Measurements from ENCODE around the gene MS4A10. TPM values are rescaled to one million over a fixed set of nuclear protein-coding genes. Genes with fewer than 3 reads are reported as not detected.

The MS4A10 gene
- total and polyA plus RNA-seq, 2 donors (not counting 1 experiment from before 2014, with no cell fraction given), result not detected

GRCh38 chr11:60747359-60747873 is 37.7 kb upstream of the MS4A10 start:
- Histone ChIP-seq H3K27ac (ENCODE audit: low read length in 2 of 2) (no peak overlapping the region), H3K4me1 (ENCODE audit: control insufficient read depth in 2 of 2, insufficient read depth in 2 of 2, low read length in 2 of 2) (no peaks in the 10 kb centered on the region), H3K4me3 (ENCODE audit: control extremely low read depth in 1 of 5, extremely low read depth in 1 of 5, insufficient read depth in 1 of 5, low read depth in 2 of 5, low read length in 4 of 5) (no peak overlapping the region), H3K4me2 (replicated peaks; ENCODE audit: low read depth, low read length, poor library complexity, severe bottlenecking) (no peak overlapping the region), H3K9ac (ENCODE audit: low read length) (no peak overlapping the region), H3K79me2 (ENCODE audit: control insufficient read depth, insufficient read depth, low read length) (no peaks in the 10 kb centered on the region), H3K9me3 (ENCODE audit: control extremely low read depth in 1 of 3, control insufficient read depth in 2 of 3, insufficient read depth in 1 of 3, low read length in 2 of 3) (peaks cover 0 to 1% (median 0%) of the 10 kb centered on the region in 3 donors), H3K36me3 (replicated peaks in 1 of 2; ENCODE audit: control extremely low read depth in 1 of 2, control insufficient read depth in 1 of 2, extremely low read depth in 1 of 2, insufficient read depth in 2 of 2, low read length in 1 of 2) (no peaks in the 10 kb centered on the region), H4K20me1 (ENCODE audit: control insufficient read depth, insufficient read depth, low read length, poor library complexity, severe bottlenecking) (no peaks in the 10 kb centered on the region), H2AFZ (ENCODE audit: insufficient read depth, low read depth, low read length, poor library complexity, severe bottlenecking) (no peak overlapping the region), H3K27me3 (replicated peaks in 1 of 4; ENCODE audit: control extremely low read depth in 1 of 4, control insufficient read depth in 3 of 4, insufficient read depth in 4 of 4, low read length in 3 of 4) (peaks cover 0 to 6% (median 0%) of the 10 kb centered on the region in 4 experiments)
- POLR2A ChIA-PET, result no interaction called here
- ATAC-seq (ENCODE audit: low read depth) (no peak), DNase-seq (no peak)
- Mint-ChIP-seq H3K4me3 (no peak overlapping the region), H3K27ac (no peak overlapping the region), H3K9me3 (ENCODE audit: insufficient read depth) (no peaks in the 10 kb centered on the region), H3K27me3 (peaks cover 34% of the 10 kb centered on the region), H3K4me1 (no peaks in the 10 kb centered on the region)
- TF ChIP-seq EZH2 (IDR thresholded peaks at IDR 0.05; ENCODE audit: borderline replicate concordance, insufficient read depth, low read depth, low read length, poor library complexity, severe bottlenecking), result no peak
- no peak for TF ChIP-seq CTCF (IDR thresholded peaks at IDR 0.05)
- CTCF ChIA-PET, result interaction anchor here (0.7 to 1.1 kb wide), 2 partner anchors 16 to 400 kb away, joined by 3 read pairs; no protein-coding TSS in a partner anchor
- 96% methylated on average over 14 of the region's 14 CpGs for WGBS (ENCODE audit: insufficient coverage)
- intact Hi-C loops (cut with micrococcal nuclease), result no loop called here

- 95% methylated on average over 17 of the region's 17 CpGs for WGBS (ENCODE audit: insufficient coverage)
- H3K27ac ChIP-seq (ENCODE audit: low read length in 2 of 2), result no peak overlapping the region
- no peak overlapping the region for H3K9ac ChIP-seq (ENCODE audit: low read length)
- Mint-ChIP-seq H3K27me3 (peaks cover 43% of the 10 kb centered on the region), H3K4me1 (no peaks in the 10 kb centered on the region), H3K4me3 (no peak overlapping the region), H3K27ac (no peak overlapping the region), H3K9me3 (ENCODE audit: insufficient read depth) (no peaks in the 10 kb centered on the region)
- ATAC-seq (ENCODE audit: low read depth) (no peak), DNase-seq (no peak)
- H3K79me2 ChIP-seq (ENCODE audit: control insufficient read depth, insufficient read depth, low read length), result no peaks in the 10 kb centered on the region
- TF ChIP-seq EZH2 (IDR thresholded peaks at IDR 0.05; ENCODE audit: borderline replicate concordance, insufficient read depth, low read depth, low read length, poor library complexity, severe bottlenecking) (no peak), CTCF (IDR thresholded peaks at IDR 0.05) (no peak)
- POLR2A ChIA-PET, result no interaction called here
- H4K20me1 ChIP-seq (ENCODE audit: control insufficient read depth, insufficient read depth, low read length, poor library complexity, severe bottlenecking), result no peaks in the 10 kb centered on the region
- no peaks in the 10 kb centered on the region for H3K36me3 ChIP-seq (replicated peaks in 1 of 2; ENCODE audit: control extremely low read depth in 1 of 2, control insufficient read depth in 1 of 2, extremely low read depth in 1 of 2, insufficient read depth in 2 of 2, low read length in 1 of 2)
- H3K27me3 ChIP-seq (replicated peaks in 1 of 4; ENCODE audit: control extremely low read depth in 1 of 4, control insufficient read depth in 3 of 4, insufficient read depth in 4 of 4, low read length in 3 of 4), result peaks cover 0 to 6% (median 0%) of the 10 kb centered on the region in 4 experiments
- no peaks in the 10 kb centered on the region for H3K4me1 ChIP-seq (ENCODE audit: control insufficient read depth in 2 of 2, insufficient read depth in 2 of 2, low read length in 2 of 2)
- H2AFZ ChIP-seq (ENCODE audit: insufficient read depth, low read depth, low read length, poor library complexity, severe bottlenecking), result no peak overlapping the region
- intact Hi-C loops (cut with micrococcal nuclease), result no loop called here
- CTCF ChIA-PET, result no interaction called here
- no peaks in the 10 kb centered on the region for H3K9me3 ChIP-seq (ENCODE audit: control extremely low read depth in 1 of 3, control insufficient read depth in 2 of 3, insufficient read depth in 1 of 3, low read length in 2 of 3)
- H3K4me2 ChIP-seq (replicated peaks; ENCODE audit: low read depth, low read length, poor library complexity, severe bottlenecking), result no peak overlapping the region
- no peak overlapping the region for H3K4me3 ChIP-seq (ENCODE audit: control extremely low read depth in 1 of 5, extremely low read depth in 1 of 5, insufficient read depth in 1 of 5, low read depth in 2 of 5, low read length in 4 of 5)
Observed at GRCh38 chr11:60748225-60748624, 36.9 kb upstream of the MS4A10 start.

All from B cell (primary cell).